Left renal pelvis (tissue), 4 donors: ENCODE measurements around the gene CAPN13. TPM values are rescaled to one million over a fixed set of nuclear protein-coding genes. Genes with fewer than 3 reads are reported as not detected.

Source experiments
- DNase-seq, 4 donors: peaks; one replicate each; pipeline ENCODE4 v3.0.0-alpha.2; 2013; ENCODE audit warnings: low read depth in 4 of 4, low spot score in 3 of 4
- polyA plus RNA-seq, 4 donors: library from polyadenylated mRNA; unstranded; fragments of 120-200 nt; gene quantifications; one replicate each; pipeline ENCODE4 v1.2.1, GENCODE V29; 2013; ENCODE audit not compliant: insufficient read length in 4 of 4

The CAPN13 gene
- polyA plus RNA-seq, 4 donors, result 0.16 to 3.6 (median 1.9) TPM

DNA sequence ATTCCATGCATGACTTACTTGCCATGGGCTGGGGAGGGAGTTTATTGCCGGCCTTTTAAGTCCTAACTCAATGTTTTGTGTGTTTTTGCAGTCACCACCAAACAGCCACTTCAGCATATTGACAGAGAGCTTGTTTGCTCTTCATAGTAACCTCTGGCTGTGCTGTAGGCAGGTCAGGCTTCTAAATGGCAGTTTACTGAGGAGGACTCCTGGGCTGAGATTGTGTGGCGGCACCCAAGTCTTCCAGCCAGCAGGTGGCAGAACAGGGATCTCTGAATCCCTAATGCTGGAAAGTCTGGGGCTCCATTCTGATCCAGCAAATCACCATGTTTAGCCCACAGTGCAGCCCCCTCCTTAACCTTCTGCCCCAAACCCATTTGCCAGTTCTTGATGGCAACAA, 121.2 kb downstream of the CAPN13 start:
- DNase-seq, result no peak

DNA sequence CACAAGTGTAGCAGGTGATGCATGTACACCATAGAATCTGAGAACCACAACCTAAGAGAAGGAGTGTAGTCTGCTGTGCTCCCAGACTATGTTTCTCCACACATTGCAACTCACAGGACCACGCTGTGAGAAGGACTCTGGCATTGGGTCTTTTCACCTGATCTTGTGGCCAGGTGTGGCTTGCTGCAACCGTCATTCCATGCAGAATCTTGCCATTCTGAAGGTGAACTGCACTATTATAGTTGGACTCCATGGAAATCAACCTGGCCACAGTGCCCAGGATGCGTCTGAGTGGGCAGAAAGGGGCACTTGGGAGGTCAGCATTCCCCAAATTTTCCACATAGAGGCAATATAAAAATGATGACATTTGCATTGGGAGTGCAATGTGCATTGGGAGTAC, 122.2 kb downstream of the CAPN13 start:
- DNase-seq, result no peak

DNA sequence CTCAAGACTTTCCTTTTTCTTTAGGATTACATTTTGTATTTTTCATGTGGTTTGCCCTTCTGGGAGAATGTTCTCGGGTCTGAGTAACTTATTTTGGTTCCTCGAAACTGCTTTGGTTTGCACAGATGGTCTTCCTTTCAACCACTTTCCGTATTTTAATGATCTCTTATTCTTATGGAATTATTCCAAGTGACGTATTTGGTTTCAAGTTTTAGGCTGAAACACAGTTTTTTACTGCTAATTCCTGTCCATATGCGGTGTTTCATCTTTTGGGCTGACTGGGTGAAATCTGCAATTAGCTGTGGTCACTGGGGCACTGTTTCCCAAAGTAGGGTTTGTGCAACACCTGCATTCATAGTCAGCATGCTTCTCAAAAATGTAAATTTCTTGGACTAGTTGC, 122.7 kb downstream of the CAPN13 start:
- DNase-seq, result no peak

DNA sequence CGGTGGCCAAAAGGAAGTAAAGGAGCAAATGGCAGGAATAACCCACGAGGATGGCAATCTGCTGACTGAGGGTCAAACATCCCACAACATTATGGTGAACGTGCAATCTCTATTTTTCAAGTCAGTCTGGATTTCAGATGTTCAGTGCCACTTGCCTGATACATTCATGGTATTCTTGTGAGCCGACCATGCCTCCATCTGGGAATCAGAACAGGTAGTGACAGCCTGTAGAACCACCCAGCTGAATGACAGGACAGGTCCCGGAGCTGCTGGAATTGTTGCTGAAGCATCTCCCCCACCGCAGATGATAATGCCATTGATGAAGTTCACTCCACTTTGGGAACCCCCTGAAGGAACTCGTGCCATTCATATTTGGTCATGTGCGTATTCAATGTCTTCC, 123.2 kb downstream of the CAPN13 start:
- DNase-seq, result no peak

DNA sequence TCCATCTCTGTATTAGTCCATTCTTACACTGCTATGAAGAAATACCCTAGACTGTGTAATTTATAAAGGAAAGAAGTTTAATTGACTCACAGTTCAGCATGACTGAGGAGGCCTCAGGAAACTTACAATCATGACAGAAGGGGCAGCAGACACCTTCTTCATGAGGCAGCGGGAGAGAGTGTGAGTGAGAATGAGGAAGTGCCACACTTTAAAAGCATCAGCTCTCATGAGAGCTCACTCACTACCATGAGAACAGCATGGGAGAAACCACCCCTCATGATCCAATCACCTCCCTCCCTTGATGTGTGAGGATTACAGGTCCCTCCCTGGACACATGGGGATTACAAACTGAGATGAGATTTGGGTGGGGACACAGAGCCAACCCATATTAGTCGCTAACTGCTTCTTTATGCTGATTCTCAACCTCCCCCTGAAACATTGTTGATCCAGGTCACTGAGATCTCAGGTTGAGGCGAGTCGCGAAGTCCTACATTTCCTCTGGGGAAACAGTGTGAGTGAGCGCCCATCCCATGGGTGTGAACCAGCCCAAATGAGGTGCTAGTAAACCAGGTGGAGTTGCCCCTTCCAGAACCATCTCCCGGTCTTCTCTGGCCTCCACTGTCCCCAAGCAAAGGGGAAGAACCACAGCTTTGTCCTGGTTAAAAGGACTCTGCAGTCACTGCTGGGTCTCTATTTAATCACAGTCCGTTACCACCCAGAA, 123.8 kb downstream of the CAPN13 start:
- DNase-seq, result no peak

DNA sequence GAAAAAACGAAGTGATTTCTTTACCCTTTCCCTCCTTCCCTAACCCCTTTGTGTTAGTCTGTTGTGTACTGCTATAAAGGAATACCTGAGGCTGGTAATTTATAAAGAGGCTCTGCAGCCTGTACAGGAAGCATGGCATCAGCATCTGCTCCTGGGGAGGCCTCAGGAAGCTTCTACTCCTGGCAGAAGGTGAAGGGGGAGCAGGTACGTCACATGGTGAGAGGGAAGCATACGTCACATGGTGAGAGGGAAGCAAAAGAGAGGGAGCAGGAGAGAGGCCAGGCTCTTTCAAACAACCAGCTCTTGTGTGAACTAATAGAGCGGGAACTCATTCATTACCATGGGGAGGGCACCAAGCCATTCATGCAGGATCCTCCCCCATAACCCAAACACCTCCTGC, 126.2 kb downstream of the CAPN13 start:
- no peak for DNase-seq

DNA sequence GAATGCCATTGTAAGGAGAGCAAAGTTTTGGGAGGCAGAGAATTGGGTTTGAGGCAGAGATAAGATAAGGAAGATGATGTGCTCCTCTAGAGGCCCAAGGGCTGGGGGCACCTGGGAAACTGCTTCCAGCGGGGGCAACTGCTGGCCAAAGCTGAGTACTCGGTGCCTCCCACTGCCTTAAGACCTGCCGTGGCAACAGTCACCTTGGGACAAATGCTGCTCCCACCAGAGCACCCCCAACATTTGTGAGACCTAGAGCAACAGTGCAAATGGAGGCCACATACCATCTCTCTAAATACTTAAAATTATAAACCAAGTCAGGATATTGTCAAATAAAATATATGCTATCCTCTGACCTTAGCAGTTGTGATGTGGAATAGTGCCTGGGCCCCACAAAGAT, 127.1 kb downstream of the CAPN13 start:
- DNase-seq, result no peak

DNA sequence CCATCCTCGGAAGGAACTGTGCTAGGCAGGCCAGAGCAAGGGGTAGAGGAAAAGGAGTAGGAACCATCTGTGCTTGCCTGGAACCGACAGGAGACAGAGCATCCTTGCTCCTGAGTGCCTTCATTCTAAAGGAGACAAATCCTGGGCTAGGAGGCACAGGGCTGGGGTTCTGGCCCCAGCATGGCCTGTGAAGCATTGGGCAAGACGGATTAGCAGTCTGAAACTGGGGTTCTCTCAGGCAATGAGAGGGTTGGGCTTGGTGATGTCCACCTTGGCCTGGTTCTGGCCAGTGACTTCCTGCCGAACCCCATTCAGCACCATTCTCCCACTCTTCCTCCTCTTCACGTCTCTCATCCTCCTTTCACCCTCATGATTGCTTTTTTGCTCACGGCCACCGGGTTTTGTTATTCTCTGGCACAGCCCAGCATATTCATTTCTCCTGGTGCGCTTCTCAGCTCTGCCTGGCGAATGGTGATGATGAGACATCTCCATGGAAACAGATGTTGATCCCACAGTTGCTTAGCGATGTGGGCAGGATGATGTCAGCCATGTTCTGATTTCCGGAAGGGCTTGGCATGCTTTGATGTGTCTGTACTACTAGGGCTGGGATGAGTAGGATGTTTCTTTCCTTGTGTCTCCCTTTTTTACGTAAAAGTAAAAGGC, 127.7 kb downstream of the CAPN13 start:
- no peak for DNase-seq

DNA sequence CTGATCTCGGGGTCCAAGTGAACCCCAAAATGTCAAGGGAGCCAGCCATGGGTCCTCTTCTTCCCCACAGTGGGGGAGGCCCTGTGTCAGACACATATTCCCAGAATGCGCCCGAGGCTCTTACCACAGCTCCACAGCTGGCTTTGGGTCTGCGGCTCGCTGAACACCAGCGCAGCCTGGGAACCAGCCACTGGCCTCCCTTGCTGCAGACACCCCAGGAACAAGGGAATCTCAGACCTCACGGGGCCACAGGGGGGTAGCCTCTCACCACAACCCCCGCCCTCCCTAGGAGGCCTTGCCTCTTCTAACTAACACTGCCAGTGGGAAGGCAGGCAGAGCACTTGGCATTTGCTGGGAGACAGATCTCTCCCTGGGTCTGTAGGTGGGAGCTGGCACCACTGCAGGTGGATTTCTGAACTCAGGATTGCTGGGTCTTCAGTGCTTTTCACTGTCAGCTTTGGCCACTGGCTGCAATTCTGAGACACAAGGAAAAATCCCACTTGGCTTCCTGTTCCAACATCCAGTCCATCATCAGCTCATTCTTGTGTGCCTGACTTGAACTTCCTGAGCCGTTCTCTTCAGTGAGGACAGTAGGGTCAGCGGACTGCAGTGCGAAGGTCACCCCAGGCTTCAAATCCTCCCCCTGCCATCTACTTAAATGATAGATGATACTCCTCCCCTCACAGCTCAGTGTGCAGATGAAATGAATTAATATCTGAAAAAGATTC, 128.7 kb downstream of the CAPN13 start:
- no peak for DNase-seq

DNA sequence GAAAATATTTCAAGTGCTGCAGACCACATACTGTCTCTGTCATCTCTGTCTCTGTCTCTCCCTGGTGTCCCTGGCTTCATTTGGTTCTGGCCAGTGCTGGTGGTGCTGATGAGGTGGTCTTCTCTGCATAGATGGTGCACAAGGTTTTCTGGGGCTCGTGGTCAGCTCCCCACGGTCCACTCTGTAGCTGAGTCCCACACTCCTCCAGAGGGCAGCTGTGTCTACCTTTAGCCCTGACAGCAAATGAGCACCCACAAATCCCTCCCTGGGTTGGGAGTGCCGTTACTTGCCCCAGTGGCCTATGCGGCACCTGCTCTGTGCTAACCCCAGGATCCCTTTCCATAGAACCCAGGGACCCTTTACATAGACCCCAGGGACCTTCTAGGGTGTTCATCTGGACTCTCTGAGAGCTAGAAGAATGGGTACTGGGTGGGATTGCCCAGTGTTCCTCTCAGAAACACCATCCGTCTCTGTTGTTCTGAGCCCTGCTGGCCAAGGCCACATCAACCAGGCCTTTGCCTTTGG, 129.3 kb downstream of the CAPN13 start:
- no peak for DNase-seq

DNA sequence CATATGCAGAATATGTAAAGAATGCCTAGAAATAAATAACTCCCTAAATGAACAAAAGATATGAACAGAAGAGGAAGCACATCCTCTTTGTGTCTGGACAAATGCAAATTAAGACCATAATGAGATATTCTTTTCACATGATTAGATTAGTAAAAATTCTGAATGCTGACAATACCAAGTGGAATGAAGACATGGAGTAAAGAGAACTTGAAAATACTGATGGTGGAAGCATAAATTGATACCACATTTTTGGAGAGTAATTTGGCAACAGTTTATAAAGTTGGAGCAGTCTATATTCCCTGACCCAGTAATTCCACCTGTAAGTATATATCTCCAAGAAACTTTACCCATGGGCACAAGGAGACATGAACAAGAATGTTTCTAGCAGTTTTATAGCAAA, 130.0 kb downstream of the CAPN13 start:
- DNase-seq, result no peak

DNA sequence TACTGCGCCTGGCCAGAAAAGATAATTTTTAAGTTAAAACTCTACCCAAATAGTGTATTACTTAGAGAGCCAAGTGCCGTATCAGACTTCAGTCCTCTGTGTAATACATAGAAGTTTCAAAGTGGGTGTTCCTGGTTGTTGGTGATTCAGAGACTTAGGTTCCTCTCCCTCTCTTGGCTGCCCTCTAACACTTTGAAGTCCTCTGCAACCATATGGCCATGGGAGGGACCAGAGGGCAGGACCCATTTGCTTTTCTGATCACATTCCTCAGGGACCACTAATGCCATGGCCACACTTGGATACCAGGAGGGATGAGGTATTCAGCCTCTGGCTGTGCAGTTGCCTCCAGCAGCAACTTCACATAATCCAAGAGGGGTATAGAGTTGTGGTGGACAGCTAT, 131.5 kb downstream of the CAPN13 start:
- no peak for DNase-seq

DNA sequence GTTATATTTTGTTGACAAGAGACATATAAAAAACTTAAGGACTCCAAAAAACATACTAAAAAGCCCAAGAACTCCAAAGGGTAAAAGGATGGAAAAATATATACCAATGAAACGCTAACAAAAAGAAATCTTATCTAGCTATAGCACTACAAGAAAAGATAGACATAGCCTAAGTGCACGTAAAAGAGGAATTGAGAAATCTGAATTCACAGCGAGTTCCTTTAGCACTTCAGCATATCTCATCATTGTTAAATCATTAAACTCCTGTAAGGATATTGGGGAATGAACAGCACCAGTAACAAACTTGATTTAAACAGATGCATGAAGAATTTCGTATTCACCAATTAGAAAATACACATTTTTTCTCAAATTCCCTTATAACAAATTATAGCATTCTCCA, 134.1 kb downstream of the CAPN13 start:
- DNase-seq, result no peak
